IMR-90 (cell line): ENCODE measurements around the gene CLP1. TPM values are rescaled to one million over a fixed set of nuclear protein-coding genes. Genes with fewer than 3 reads are reported as not detected.

Source experiments
- ATAC-seq: fragments of 200-7000 bp; cut with Tn5 transposase; 2 replicates; pipeline ENCODE4 v1.9.1; 2020; ENCODE audit warnings: low read depth, mild to moderate bottlenecking, moderate library complexity
- BruUV-seq: library from RNA; stranded (reverse); fragments of 400-500 nt; replicated peaks from 2 replicates; lab custom pipeline; 2021; lab: Mats Ljungman, UMichigan
- CTCF ChIA-PET: fragments of 300-600 bp; formaldehyde crosslinking; extraction: SDS; loops from one replicate; lab custom pipeline; 2021; ENCODE audit warnings: antibody characterized with exemption; lab: Yijun Ruan, JAX
- POLR2A ChIA-PET: fragments of 300-600 bp; sonication (Branson Sonifier 250); formaldehyde crosslinking; loops from one replicate; lab custom pipeline; 2022; ENCODE audit warnings: antibody characterized with exemption; ENCODE audit not compliant: unreplicated experiment; lab: Charles Lee
- DNase-seq: peaks from one replicate; pipeline ENCODE4 v3.0.0; 2013
- H2AFZ ChIP-seq: replicated peaks from 2 replicates; pipeline ENCODE3; 2013; ENCODE audit warnings: low read length, mild to moderate bottlenecking; ENCODE audit not compliant: poor library complexity
- H2AK5ac ChIP-seq: 2 replicates; pipeline ENCODE4 v1.6.1; 2013; ENCODE audit warnings: low read depth, low read length, inconsistent platforms
- H2AK9ac ChIP-seq: replicated peaks from 2 replicates; pipeline ENCODE3; 2013; ENCODE audit warnings: mild to moderate bottlenecking, low read depth, low read length, moderate library complexity; ENCODE audit not compliant: poor library complexity
- H2BK120ac ChIP-seq: 2 replicates; pipeline ENCODE4 v1.6.1; 2013; ENCODE audit warnings: low read depth, low read length, inconsistent platforms
- H2BK15ac ChIP-seq: 3 replicates; pipeline ENCODE4 v1.6.1; 2013; ENCODE audit warnings: low read depth, low read length, inconsistent platforms
- H2BK20ac ChIP-seq: 2 replicates; pipeline ENCODE4 v1.6.1; 2013; ENCODE audit warnings: low read depth, mild to moderate bottlenecking, inconsistent platforms, low read length, moderate library complexity
- H2BK5ac ChIP-seq: 2 replicates; pipeline ENCODE4 v1.6.1; 2013; ENCODE audit warnings: mild to moderate bottlenecking, low read depth, low read length, inconsistent platforms; ENCODE audit not compliant: poor library complexity, severe bottlenecking
- H3K14ac ChIP-seq: replicated peaks from 2 replicates; pipeline ENCODE4 v1.6.1; 2013; ENCODE audit warnings: low read depth, low read length, inconsistent platforms
- H3K18ac ChIP-seq: 2 replicates; pipeline ENCODE4 v1.6.1; 2013; ENCODE audit warnings: low read depth, low read length, control low read depth
- H3K23ac ChIP-seq: 2 replicates; pipeline ENCODE4 v1.6.1; 2013; ENCODE audit warnings: low read depth, low read length, inconsistent platforms
- H3K27ac ChIP-seq: 2 replicates; pipeline ENCODE4 v1.5.1; 2013; ENCODE audit warnings: mild to moderate bottlenecking, control low read depth, low read length; ENCODE audit not compliant: insufficient read depth
- H3K27me3 ChIP-seq: 2 replicates; pipeline ENCODE4 v1.6.1; 2013; ENCODE audit warnings: low read length; ENCODE audit not compliant: control insufficient read depth, insufficient read depth
- H3K36me3 ChIP-seq: 2 replicates; pipeline ENCODE4 v1.6.1; 2013; ENCODE audit warnings: low read length, mixed read lengths; ENCODE audit not compliant: control insufficient read depth, insufficient read depth
- H3K4ac ChIP-seq: 2 replicates; pipeline ENCODE4 v1.6.1; 2013; ENCODE audit warnings: low read depth, low read length, inconsistent platforms
- H3K4me1 ChIP-seq: 2 replicates; pipeline ENCODE4 v1.6.1; 2013; ENCODE audit warnings: low read length, mixed read lengths; ENCODE audit not compliant: control insufficient read depth, insufficient read depth
- H3K4me2 ChIP-seq: 2 replicates; pipeline ENCODE4 v1.6.1; 2013; ENCODE audit warnings: low read depth, mild to moderate bottlenecking, control low read depth, low read length, moderate library complexity
- H3K4me3 ChIP-seq: 2 replicates; pipeline ENCODE4 v1.5.1; 2013; ENCODE audit warnings: low read depth, mild to moderate bottlenecking, control low read depth, low read length, moderate library complexity; ENCODE audit not compliant: insufficient read depth
- H3K56ac ChIP-seq: 2 replicates; pipeline ENCODE4 v1.6.1; 2013; ENCODE audit warnings: low read length, inconsistent platforms; ENCODE audit not compliant: insufficient read depth; ENCODE audit errors: extremely low read depth
- H3K79me1 ChIP-seq, 2 experiments: 2 replicates each; pipeline ENCODE4 v1.6.1; 2013; ENCODE audit warnings: low read length in 2 of 2, inconsistent platforms in 1 of 2, low read depth in 1 of 2
- H3K9ac ChIP-seq: 2 replicates; pipeline ENCODE4 v1.6.1; 2013; ENCODE audit warnings: low read depth, low read length, control low read depth
- H3K9me1 ChIP-seq: 2 replicates; pipeline ENCODE4 v1.6.1; 2013; ENCODE audit warnings: low read length, inconsistent platforms; ENCODE audit not compliant: insufficient read depth
- H3K9me3 ChIP-seq: 2 replicates; pipeline ENCODE4 v1.6.1; 2013; ENCODE audit warnings: low read length; ENCODE audit not compliant: control insufficient read depth, insufficient read depth
- H4K20me1 ChIP-seq: 2 replicates; pipeline ENCODE4 v1.6.1; 2013; ENCODE audit warnings: low read length, inconsistent platforms; ENCODE audit not compliant: insufficient read depth
- H4K5ac ChIP-seq: 2 replicates; pipeline ENCODE4 v1.6.1; 2013; ENCODE audit warnings: mild to moderate bottlenecking, low read depth, low read length, control low read depth
- H4K8ac ChIP-seq, 2 experiments: 2 replicates each; pipeline ENCODE4 v1.6.1; 2013; ENCODE audit warnings: low read depth in 2 of 2, low read length in 2 of 2, control low read depth in 1 of 2, inconsistent platforms in 1 of 2
- H4K91ac ChIP-seq: 2 replicates; pipeline ENCODE4 v1.6.1; 2013; ENCODE audit warnings: low read depth, low read length, inconsistent platforms; ENCODE audit not compliant: insufficient read depth
- BHLHE40 ChIP-seq: fragments of 150-350 bp; IDR thresholded peaks from 2 replicates; pipeline ENCODE4 v1.6.1; 2016; ENCODE audit warnings: mild to moderate bottlenecking, low read depth, low read length
- CEBPB ChIP-seq: IDR thresholded peaks from 2 replicates; pipeline ENCODE4 v1.6.1; 2012; ENCODE audit warnings: low read depth, low read length, improper control_type of control experiment
- CHD1 ChIP-seq: IDR thresholded peaks from 2 replicates; pipeline ENCODE4 v1.6.1; 2012; ENCODE audit warnings: low read depth, low read length, improper control_type of control experiment
- CTCF ChIP-seq: conservative IDR thresholded peaks from 2 replicates; pipeline ENCODE4 v1.5.1; 2012; ENCODE audit warnings: mild to moderate bottlenecking, low read depth, low read length, improper control_type of control experiment
- ELK1 ChIP-seq: fragments of 150-350 bp; IDR thresholded peaks from 2 replicates; pipeline ENCODE4 v1.6.1; 2016; ENCODE audit warnings: low read depth, mild to moderate bottlenecking, low read length, moderate library complexity, borderline replicate concordance
- FOS ChIP-seq: fragments of 150-350 bp; IDR thresholded peaks from 2 replicates; pipeline ENCODE4 v1.6.1; 2016; ENCODE audit warnings: low read depth, low read length
- MAFK ChIP-seq: IDR thresholded peaks from 2 replicates; pipeline ENCODE4 v1.6.1; 2012; ENCODE audit warnings: low read depth, low read length, improper control_type of control experiment
- MAZ ChIP-seq: IDR thresholded peaks from 2 replicates; pipeline ENCODE4 v1.6.1; 2012; ENCODE audit warnings: low read depth, mild to moderate bottlenecking, low read length, improper control_type of control experiment, moderate library complexity, borderline replicate concordance
- MXI1 ChIP-seq: IDR thresholded peaks from 2 replicates; pipeline ENCODE4 v1.6.1; 2012; ENCODE audit warnings: low read depth, mild to moderate bottlenecking, low read length, moderate library complexity, borderline replicate concordance
- POLR2A ChIP-seq: IDR thresholded peaks from 2 replicates; pipeline ENCODE4 v1.6.1; 2012; ENCODE audit warnings: mild to moderate bottlenecking, low read depth, low read length
- RAD21 ChIP-seq: IDR thresholded peaks from 2 replicates; pipeline ENCODE4 v1.6.1; 2012; ENCODE audit warnings: low read length, improper control_type of control experiment
- SMC3 ChIP-seq: fragments of 150-350 bp; IDR thresholded peaks from 2 replicates; pipeline ENCODE4 v1.6.1; 2016; ENCODE audit warnings: low read depth, mild to moderate bottlenecking, antibody characterized with exemption, low read length, moderate library complexity
- USF2 ChIP-seq: fragments of 150-350 bp; IDR thresholded peaks from 2 replicates; pipeline ENCODE4 v1.6.1; 2017; ENCODE audit warnings: mild to moderate bottlenecking, antibody characterized with exemption, low read length, low read depth
- WGBS, 2 experiments: methylation state at CpG; one replicate each; pipeline versions ENCODE4 v1.1.5 to v1.1.7; 2013; ENCODE audit warnings: missing lambda C conversion rate in 2 of 2; ENCODE audit not compliant: insufficient read length in 1 of 2; ENCODE audit errors: extremely low coverage in 2 of 2; 5-methylcytosine and 5-hydroxymethylcytosine counted together
- dilution Hi-C: fragments of 300-500 bp; cut with HindIII; formaldehyde crosslinking; loops from one replicate; pipeline ENCODE4 v1.14.3; 2018; ENCODE audit warnings: low sequenced_read_pairs; ENCODE audit not compliant: unreplicated experiment
- in situ Hi-C: fragments of 300-500 bp; cut with MboI; formaldehyde crosslinking; loops from 3 replicates; pipeline ENCODE4 v1.14.3; 2019; ENCODE audit warnings: low sequenced_read_pairs, inconsistent platforms, mixed read lengths
- intact Hi-C: fragments of 100-400 bp; cut with micrococcal nuclease; formaldehyde crosslinking; loops from 2 replicates; pipeline ENCODE4 v1.10.0; 2022
- polyA plus RNA-seq, 3 experiments: library from polyadenylated mRNA; depleted of rRNA; stranded (reverse); fragments of >200 nt; gene quantifications; 2 replicates each; pipeline ENCODE4 v1.2.3, GENCODE V29; 2012; ENCODE audit warnings: low replicate concordance in 1 of 3
- total RNA-seq: library from RNA; depleted of rRNA; stranded (reverse); fragments of >200 nt; gene quantifications from 2 replicates; pipeline ENCODE4 v1.2.3, GENCODE V29; 2012

The CLP1 gene
- total and polyA plus RNA-seq, 2 of the 4 experiments (the other 2 are of a cell fraction), result 16.5 to 24.0 TPM

GRCh38 chr11:57644748-57645688, 12.5 kb upstream of the CLP1 start:
- Histone ChIP-seq H3K9me3 (no peaks in the 10 kb centered on the region), H2BK15ac (no peak overlapping the region), H4K91ac (no peak overlapping the region), H2BK20ac (no peak overlapping the region), H2BK120ac (no peak overlapping the region), H2AK5ac (no peak overlapping the region), H3K4me3 (no peak overlapping the region), H2AFZ (no peak overlapping the region), H3K23ac (no peak overlapping the region), H3K36me3 (peaks cover 6% of the 10 kb centered on the region; the same call in 1 of the 2 replicates), H3K56ac (no peak overlapping the region), H3K4me1 (peaks cover 34% of the 10 kb centered on the region), H3K27me3 (no peaks in the 10 kb centered on the region), H3K79me1 (peaks cover 21 to 66% of the 10 kb centered on the region in 2 experiments), H3K4ac (no peak overlapping the region), H4K20me1 (peaks cover 84% of the 10 kb centered on the region), H3K14ac (no peak overlapping the region), H2BK5ac (no peak overlapping the region), H2AK9ac (peak overlapping the region; percentile 7), H4K8ac (no peak overlapping the region), H3K9ac (no peak overlapping the region), H3K9me1 (peaks cover 12% of the 10 kb centered on the region; the same call in 1 of the 2 replicates), H3K18ac (no peak overlapping the region), H3K27ac (no peak overlapping the region), H3K4me2 (peak overlapping the region; percentile 20; the same call in 1 of the 2 replicates), H4K5ac (no peak overlapping the region)
- intact Hi-C loops, result loop anchor here (1.0 to 5.0 kb wide), 3 partner anchors 77 to 877 kb away; no protein-coding TSS in a partner anchor
- DNase-seq (peak; percentile 67), ATAC-seq (peak; percentile 28; the same call in 1 of the 2 replicates)
- WGBS, 2 experiments, result 25% methylated on average over 4 of the region's 17 CpGs; no CpG with 5 or more reads in 1 of the 2 experiments
- CTCF ChIA-PET, result interaction anchor here (0.8 to 2.4 kb wide), 6 partner anchors 9 to 864 kb away, joined by 3 to 12 read pairs (median 4); partner anchors contain the start of gene UBE2L6
- no TSS peak for BruUV-seq
- in situ Hi-C loops, result loop anchor here (5.0 to 10.0 kb wide), 3 partner anchors 78 to 190 kb away; partner anchors contain the start of gene UBE2L6
- dilution Hi-C loops, result no loop called here
- POLR2A ChIA-PET, result interaction anchor here (0.6 to 0.9 kb wide), 4 partner anchors 107 to 187 kb away, joined by 3 to 6 read pairs (median 4); partner anchors contain the start of gene TIMM10
- peak; percentile 73 for TF ChIP-seq CTCF
- TF ChIP-seq POLR2A, result no peak
- TF ChIP-seq ELK1, result no peak
- TF ChIP-seq USF2, result no peak
- no peak for TF ChIP-seq MXI1
- TF ChIP-seq CEBPB, result no peak
- peak; percentile 58 for TF ChIP-seq SMC3
- peak; percentile 64 for TF ChIP-seq RAD21
- no peak for TF ChIP-seq CHD1
- TF ChIP-seq FOS, result no peak
- TF ChIP-seq BHLHE40, result no peak
- TF ChIP-seq MAFK, result no peak
- peak; percentile 63; the same call in 1 of the 2 replicates for TF ChIP-seq MAZ
